ENCODE results near the gene PTOV1.

PTOV1 gene

DNA sequence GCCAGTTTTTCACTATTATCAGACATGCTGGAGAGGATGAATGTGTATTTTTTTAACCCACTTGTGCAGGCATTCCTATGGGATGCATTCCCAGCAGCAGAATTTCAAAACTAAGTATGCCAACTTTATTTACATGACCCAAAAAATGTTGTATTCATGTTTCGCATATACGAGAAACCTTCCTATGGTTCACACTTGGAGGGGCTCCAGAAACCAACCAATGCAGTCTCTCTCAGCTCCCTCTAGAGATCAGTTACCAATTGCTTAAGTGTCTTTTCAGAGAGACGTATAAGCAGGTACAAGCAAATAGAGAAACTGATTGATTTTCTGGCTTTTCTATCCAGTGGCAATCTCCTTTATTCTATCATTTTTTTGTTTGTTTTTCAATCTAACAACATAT lies 5.5 kb upstream of the PTOV1 start:
- no peak for DNase-seq

DNA sequence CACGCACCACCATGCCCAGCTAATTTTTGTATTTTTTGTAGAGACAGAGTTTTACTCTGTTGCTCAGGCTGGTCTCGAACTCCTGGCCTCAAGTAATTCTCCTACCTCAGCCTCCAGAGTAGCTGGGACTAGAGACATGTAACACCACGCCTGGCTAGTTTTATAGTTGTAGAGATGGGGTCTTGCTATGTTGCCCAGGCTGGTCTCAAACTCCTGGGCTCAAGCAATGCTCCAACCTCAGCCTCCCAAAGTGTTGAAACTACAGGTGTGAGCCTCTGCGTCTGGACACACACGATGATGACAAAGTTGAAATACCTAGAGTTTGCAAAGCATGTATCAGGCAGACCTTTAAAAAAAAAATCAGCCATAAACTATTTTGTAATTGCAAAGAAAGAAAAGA lies 4.6 kb upstream of the PTOV1 start:
- no peak for DNase-seq

DNA sequence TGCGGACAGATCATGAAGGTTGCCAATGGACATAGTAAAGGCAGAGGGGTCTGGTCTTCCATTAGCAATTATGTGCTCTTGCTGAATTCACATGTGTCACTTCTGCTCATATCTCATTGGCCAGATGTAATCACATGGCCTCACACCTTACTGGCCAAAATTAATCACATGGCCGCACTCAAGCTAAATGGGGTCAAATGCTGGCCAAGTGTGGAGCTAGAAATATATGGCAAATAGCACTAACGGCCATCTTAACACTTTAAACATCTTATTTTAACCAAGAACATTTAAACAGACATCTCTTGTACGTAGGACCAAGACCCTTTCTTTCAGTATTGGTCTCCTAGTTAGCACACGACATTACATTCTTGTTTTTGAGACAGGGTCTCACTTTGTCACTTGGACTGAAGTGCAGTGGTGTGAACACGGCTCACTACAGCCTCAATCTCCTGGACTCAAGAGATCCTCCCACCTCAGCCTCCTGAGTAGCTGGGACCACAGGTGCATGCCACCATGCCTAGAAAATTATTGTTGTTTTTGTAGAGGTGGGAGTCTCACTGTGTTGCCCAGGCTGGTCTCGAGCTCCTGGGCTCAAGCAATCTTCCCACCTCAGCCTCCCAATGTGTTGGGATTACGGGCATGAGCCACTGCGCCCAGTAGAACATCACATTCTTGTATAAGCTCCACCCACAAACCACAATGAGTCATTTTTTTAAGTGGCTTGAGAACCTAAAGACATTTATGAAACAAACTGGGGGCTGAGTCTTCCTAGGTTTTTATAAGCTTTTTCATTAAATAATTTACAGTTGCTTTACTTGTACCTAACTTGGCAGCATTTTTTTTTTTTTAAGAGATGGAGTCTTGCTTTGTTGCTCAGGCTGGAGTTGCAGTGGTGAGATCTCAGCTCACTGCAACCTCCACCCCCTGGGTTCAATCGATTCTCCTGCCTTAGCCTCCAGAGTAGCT lies 2.9 kb upstream of the PTOV1 start:
- no peak for DNase-seq

DNA sequence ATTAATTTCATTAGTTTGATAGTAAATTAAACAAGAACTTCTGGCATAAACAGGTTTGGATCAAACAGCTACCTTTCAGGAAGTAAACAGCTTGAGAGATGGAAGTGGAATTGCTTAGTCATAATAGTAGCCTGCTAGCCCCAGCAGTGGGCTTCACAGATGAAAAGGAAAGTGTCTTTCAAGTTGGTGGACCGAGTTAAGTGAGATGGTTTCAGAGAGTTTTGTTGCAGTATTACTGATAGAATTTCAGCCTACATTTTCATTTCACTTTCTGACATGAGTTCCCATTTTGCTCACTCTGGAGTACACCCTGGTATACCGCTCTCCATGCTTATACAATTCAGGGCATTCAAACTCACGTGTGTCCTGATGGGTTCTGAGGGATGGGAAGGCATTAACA lies 2.0 kb upstream of the PTOV1 start:
- DNase-seq, result no peak

DNA sequence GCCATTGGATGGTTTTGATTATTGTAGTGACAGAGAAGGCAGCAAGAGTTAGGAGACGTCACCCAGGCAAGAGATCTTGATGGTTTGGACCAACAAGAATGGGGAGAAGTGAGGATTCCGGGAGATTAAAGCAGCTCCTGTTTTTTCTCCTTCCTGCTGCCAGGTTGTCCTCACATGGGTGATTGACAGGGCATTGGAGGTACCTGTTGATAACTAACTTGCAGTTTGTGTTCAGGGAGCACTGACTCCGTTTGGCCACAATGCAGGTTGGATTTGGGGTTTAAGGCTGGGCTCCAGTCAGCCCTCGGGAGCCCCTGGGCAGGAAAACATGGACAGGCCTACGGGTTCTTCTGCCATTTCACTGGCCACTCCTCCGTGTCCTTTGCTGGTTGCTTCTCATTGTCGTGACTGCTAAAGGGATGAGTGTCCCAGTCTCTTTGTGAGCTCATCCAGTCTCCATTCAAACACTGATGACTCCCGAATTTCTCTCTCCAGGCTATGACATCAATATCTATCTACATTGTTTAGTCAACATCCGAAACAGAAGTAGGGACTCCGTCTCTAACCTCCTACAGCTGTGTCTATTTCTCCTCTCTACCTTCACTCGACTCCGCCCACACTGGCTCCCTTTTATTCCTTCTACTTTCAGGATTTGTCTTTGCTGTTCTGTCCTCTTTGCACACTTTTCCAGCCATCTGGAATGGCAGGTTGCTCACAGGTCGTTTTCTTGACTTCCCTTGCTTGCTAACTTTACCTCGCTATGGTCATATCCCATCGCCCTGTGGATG lies 1.3 kb upstream of the PTOV1 start:
- DNase-seq, result no peak

DNA sequence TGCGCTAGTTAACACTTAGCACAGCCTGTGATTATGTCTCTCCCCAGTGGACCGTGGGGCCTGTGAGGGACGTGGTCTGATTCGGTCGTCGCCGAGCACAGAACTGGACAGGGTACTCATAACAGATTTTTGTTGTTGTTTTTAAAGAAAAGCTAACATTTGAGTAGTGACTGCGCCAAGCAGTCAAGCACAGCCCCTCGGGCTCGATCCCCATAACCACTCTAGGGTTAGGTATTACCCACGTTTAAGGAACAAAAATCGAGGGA lies 805 bp upstream of the PTOV1 start:
- no peak for DNase-seq

DNA sequence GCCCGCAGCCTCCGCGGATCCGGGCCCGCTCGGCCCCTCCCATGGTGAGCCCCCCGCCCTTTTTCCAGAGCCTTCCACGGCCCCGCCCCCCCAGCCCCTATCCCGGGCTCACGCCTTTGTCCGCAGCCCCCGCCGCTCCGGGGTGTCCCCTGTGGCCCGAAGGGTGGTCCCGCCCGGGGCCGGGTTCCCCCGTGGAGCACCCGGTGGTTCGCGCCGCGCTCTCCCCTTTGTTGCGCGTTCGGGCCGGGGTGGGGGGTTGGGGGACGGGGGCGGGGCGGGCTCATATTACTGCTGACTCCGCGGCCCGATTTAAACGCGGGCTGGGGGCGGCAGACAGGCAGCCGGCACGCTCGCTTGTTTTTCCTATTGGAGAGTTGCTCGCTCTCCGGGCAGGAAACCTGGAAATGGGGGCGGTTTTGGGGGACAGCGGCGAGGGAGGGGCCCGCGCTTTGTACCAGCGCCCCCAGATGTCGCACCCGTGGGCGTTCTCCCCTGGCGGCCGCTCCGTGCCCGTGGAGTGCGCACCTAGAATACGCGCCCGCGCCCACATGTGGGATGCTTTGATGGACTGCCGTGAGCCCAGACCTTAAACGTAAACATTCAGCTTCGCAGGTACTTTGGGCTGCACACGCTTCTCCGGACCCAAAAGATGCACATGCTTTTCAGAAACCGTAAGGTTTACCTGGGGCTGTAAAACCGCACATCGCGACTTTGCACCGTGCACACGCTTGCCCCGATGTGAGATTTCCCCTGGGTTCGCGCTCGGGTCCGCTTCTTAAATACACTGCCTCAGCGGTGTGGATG lies 699 bp downstream of the PTOV1 start:
- no peak for DNase-seq

DNA sequence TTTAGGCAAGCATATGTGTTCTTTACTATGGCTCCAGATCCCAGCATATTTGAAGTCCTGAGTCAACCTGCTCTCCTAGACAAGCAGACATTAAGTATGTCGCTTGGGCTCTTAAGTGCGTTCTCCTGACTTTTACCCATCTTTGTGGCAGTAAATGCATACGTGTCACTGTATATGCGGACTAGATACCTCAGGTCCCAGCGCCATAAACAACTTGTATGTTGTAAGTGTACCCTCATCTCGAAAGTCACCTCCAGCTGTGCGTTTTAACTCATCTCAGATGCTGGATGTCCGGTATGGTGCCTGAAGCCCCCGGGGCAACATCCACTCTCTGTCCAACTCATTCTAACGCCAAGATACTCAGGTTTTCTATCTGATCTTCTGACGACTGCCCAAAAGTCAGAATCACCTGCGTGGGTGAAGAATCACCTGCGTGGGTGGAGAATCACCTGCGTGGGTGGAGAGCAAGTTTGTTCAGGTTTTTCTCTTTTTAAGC lies 1.7 kb downstream of the PTOV1 start:
- DNase-seq, result no peak

DNA sequence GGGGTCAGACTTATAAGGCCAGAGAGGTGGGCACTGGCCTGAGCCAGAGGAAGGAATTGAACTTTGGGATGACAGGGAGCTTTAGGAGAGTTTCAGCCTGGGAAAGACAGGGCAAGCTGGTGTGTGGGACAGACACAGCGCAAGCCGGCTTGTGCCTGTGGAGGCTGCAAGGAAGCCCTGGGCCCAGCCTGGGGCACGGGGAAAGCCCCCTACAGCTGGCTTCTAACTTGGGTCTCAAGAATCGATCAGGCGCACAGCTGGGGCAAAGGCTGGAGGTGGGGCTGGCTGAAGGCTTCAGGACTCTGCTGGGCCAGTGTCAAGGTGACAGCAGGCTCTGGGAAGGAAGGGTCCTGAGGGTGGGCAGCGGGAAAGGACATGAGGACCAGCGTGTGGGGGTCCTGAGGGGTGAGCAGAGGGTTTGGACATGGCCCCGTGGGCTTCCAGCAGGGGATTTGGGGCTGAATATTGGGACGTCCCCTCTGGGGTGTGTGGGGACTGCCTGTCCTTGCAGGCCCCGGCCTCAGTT lies 3.0 kb downstream of the PTOV1 start:
- no peak for DNase-seq

DNA sequence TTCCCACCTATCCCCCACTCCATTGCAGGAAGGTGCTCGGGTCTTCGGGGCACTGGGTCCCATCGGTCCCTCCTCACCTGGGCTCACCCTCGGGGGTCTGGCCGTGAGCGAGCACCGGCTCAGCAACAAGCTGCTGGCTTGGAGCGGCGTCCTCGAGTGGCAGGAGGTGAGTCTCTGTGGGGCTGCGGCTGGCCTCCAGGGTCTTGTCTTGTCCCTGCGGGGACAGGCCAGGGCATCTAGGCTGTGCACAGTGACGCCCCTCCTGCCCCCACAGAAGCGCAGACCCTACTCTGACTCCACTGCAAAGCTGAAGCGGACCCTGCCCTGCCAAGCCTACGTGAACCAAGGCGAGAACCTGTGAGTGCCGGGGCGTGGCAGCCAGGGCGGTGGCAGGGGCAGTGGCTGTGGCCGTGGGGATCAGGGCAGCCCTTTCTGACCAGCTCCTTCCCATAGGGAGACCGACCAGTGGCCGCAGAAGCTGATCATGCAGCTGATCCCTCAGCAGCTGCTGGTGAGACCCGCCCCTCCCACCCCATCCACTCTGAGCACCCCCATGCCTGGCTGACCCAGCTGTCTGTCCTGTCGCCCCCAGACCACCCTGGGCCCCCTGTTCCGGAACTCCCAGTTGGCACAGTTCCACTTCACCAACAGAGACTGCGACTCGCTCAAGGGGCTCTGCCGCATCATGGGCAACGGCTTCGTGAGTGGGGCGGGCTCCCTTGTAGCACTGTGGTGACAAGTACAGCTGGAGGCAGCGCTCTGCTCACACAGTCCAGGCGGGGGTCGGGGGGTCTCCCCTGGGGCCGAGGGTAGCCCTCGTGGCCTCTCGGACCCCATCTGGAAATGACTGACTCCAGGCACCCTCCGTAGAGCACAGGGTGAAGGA lies 3.7 kb downstream of the PTOV1 start:
- no peak for DNase-seq

DNA sequence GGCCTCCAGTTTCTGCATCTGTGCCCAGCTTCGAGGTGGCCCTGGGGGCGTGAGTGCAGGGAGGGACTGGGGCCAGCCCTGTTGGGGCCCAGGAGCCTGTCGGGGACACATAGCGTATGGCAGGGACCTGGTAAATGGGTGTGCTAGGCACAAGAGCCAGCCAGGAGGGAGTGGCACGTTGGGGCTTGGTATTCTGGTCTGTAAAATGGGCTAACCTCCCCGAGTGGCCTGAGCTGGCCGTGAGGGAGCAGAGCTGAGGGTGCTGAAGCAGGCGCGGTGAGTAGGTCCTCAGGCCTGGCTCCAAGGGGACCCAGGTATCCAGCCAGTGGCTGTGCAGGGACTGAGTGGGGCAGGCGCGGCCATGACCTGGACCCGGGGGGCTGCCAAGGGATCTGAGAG lies 4.3 kb downstream of the PTOV1 start:
- DNase-seq, result no peak

DNA sequence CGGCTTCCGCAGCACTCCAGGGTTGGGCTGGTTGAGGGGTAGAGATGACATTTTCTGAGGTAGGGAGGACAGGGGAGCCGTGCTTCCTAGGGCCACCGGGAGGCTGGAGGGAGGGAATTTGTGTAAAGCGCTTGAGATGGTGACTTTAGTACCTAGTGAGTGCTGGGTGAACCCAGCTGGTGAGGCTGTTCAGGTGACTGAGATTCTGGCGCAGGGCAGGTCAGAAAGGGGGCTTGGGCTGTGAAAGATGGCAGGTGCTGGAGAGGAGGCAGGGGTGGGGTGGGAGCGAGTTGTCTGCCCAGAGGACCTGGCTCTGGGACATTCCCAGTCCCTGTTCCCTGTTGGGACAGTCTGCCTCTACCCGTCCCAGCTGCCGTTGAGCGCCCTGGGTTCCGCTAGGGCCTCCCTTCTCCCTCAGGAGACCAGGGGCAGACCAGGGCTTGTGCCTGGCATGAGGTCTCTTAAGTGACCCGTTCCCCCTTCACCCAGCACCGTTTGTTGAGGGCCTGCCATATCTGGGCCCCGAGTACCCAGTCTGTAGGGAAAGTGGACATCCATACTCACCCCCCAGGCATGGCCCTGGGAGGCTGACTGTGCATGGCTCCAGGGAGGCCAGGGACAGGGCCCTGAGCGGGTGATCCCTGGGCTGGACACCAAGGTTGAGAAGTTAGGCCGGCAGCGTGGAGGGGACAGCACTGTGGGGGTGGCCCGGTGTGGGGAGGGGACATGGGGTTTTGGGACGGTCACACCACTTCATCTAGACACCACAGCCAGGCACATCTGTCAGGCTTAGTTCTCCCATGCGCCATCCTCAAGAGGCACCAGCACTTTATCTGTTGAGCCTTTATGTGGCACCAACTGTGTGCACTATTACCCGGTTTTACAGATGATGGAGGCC lies 5.0 kb downstream of the PTOV1 start:
- no peak for DNase-seq

DNA sequence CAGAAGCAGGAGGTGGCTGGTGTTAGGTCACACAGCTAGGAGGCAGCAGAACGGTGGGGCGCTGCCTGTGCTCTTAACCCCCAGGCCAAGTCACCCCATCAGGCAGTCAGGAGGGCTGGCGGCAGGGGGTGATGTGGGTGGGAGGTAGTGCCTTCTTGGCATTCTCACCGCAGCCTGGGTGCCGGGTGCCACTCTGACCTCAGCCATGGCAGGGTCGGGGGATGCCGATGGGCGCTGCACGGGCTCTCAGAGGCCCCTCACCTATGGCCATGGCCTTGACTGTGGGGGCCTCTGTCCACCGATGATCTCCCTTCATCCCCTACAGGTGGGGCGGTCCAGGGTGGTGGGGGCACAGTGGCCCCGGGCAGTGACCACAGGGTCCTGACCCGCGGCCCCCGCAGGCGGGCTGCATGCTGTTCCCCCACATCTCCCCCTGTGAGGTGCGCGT lies 5.6 kb downstream of the PTOV1 start:
- no peak for DNase-seq

DNA sequence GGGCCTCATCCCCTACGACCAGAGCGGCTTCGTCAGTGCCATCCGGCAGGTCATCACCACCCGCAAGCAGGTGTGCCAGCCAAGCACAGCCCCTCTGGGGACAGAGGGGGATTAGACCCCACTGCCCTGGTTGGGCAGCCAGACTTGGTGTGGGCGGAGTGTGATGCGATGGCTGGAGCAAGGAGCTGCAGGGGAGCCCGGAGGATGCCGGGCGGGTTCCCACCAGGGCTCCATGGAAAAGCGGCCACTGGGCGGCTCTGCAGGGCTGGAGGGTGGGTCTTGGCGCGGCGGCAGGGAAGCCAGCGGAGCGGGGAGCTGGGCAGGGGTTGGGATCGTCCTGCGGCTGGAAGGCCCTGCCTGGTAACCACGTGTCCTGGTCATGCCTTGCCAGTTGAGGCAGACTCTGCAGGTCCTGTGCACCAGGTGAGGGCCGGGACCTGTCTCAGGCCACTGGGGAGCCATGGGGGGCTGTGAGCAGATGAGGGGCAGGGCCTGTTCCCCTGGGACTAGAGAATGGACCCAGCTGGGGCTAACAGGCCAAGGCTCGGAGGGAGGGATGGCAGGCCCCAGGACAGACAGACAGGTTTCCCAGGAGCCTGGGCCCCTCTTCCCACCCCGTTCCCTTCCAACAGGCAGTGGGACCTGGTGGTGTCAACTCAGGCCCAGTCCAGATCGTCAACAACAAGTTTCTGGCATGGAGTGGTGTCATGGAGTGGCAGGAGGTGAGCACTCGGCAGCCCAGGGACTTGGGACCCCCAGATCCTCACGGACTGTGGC lies 6.3 kb downstream of the PTOV1 start:
- DNase-seq, result no peak

DNA sequence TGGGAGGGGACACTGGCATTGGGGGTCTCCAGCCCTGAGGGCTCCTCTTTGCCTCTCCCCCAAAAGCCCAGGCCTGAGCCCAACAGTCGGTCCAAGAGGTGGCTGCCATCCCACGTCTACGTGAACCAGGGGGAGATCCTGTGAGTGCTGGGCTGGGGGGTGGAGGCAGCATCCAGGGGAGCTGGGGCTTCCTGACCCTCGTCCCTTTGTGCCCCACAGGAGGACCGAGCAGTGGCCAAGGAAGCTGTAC lies 6.8 kb downstream of the PTOV1 start:
- no peak for DNase-seq

DNA sequence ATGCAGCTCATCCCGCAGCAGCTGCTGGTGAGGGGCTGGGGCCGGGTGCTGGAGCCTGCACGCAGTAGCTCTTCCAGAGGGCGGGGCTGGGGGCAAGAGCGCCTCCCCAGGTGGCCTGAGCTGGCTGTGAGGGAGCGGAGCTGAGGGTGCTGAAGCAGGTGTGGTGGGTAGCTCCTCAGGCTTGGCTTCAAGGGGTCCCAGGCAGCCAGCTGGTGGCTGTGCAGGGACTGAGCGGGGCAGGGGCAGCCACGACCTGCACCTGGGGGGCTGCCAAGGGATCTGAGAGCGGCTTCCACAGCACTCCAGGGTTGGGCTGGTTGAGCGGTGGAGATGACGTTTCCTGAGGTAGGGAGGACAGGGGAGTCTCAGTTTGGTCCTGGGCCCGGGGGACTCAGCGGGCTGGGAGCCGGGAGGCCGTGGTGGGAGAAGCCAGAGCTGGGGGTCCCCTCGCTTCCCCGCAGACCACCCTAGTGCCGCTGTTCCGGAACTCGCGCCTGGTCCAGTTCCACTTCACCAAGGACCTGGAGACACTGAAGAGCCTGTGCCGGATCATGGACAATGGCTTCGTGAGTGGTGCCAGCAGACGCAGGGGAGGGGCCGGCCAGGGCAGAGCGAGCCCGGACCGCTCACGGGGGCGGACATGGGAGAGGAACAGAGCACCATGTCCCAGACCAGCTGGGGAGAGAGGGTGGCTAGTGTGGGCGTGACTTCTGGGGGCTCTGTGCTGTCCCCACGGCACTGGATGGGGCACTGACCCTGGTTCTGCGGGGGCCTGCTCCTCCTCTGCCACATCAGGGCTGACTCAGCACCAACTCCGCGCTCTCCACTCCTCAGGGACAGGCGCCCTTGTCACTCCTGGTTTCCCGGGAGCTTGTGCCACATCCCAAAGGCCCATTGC lies 7.4 kb downstream of the PTOV1 start:
- no peak for DNase-seq

DNA sequence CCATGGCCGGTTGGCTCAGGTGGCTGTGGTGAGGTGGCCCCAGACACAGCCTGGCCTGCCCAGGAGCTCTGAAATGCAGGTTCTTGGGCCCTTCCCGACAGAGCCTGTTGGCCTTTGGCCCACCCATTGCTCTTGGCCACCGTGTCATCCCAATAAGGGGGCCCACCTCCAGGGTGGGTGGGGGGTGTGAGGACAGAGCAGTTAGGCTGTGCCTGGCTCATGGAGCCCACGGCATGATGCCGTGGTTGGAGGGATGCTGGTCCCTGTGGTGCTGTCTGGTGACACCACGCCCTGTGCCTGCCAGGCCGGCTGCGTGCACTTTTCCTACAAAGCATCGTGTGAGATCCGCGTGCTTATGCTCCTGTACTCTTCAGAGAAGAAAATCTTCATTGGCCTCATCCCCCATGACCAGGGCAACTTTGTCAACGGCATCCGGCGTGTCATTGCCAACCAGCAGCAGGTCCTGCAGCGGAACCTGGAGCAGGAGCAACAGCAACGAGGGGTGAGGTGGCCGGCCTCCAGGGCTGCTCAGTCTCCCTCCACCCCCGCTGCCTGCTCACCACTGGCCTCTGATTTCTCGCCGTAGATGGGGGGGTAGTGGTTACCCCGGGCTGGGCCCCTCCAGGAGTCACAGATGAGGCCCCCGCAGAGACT lies 8.8 kb downstream of the PTOV1 start:
- no peak for DNase-seq

DNA sequence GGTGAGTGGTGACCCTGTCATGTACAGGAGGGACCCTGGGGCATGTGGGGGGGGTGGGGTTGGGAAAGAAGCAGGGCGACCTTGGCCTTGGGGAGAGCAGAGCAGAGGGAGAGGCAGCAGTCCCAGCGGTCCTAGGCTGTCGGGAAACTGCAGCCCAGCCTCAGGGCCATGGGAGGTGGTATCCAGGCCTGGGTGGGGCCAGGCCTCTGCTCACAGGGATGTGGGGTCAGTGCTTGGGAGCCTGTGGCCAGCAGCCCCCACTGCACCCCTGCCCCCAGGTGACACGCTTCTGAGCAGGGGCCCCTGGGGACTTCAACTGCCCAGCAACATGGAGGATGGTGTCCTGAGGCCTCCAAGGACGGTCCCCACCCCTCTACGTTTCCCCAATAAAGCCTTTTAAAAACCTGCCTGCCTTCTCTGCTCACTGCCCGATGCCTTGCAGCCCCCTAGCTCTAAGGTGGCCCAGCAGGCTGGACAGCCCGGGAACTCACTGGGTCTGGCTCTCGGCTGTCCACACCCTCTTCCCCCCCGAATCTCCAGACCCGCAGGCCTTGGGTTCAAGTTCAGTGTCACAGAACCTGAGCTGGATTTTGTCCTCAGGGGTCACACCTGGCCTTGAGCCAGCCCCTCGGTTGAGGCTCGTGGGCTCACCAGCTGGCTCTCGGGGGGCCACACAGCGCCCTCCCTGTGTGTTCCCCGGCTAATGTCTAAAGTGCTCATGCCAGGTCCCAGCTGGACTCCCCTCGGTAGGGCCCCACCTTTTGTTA lies 9.6 kb downstream of the PTOV1 start:
- no peak for DNase-seq
